HG03196 (cell line): ENCODE measurements around the gene SS18L1.

Experiments used
- ATAC-seq: cut with Tn5 transposase; IDR thresholded peaks from one replicate; pipeline ENCODE4 v1.9.1; 2021; ENCODE audit not compliant: unreplicated experiment

The SS18L1 gene

DNA sequence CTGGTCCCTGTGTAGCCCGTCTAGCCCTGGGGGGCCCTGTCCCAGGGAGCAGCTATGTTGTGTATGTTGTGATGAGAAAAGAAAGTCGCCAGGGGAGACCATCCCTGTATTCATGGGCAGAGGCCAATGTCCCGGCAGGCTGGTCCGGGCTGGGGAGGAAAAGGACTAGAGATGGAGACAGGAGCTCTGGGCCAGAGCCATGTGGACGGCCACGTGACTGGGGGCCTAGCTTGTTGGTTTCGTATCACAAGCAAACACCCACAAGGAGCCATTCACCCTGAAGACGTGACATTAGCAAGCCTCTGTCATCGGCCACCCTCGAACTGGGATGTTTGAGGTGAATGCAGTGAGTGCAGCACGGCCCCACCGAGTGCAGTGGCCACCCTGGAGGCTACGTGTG is 79.4 kb downstream of the SS18L1 start:
- no peak for ATAC-seq

DNA sequence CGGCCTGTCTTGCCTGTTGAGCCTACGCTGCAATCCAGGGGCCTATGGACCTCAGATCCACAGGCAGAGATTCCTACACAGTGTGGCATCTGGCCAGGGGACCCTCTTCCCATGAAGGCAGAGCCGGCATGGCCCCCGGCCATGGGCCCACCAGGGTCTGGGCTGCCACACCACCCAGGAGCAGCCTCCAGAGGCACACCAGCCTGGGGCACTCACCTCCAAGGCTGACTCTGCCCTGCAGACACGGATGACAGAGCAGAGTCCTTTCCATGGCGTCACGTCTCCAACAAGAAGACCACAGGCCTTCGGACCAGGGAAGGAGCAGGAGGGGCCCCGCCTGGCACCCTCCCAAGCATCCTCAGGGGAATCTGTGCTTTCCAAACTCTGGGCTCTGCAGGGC is 80.0 kb downstream of the SS18L1 start:
- ATAC-seq = no peak

DNA sequence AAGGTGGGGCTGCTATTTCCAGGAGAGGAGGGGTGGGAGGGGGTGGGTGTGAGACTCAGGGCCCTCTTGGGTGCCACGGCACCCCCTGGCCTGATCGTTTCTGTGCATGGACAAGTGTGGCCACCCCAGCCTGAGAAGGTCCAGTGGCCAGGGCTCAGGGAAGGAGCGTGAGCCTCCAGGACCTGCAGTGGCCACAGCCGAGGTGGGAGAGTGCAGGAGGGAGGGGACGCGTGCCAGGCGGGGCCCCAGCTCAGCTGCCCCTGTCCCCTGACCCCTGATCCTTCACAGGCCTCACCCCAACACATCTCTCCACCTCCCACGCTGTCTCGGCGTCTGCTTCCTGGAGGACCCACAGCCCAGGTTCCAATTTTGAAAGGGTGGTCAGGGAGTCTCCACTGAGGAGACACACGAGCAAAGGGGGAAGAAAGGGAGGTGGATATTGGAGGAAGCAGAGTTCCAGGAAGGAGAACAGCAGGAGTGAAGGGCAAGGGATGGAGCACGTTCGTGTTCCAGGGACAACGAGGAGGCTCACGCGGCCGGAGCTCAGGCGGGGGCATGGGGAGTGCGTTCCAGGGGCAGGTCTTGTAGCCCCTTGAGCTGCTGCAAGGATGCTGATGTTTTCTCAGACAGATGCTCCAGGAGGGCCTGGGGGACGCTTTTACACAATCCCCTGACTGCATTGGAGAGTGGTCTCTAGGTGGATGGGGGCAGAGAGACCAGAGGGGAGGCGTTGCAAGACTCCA is 80.7 kb downstream of the SS18L1 start:
- ATAC-seq = no peak

DNA sequence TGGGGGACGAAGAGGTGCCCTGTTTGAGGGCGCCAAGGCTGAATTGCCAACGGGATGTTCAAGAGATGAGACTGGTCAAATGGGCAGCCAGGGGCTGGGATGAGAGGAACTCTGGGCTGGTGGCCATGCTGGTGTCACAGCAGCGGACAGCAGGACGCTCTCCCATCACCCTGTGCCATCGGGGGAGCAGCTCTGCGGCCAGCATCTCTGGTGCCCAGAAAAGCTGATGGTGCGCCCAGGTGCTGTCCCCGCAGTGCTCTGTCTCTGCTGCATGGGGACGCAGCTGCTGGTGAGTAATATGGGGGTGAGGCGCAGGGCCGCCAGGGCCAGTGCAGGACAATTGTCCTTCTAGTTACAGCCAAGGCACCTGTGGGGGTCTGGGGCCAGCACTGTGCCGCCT is 81.5 kb downstream of the SS18L1 start:
- no peak for ATAC-seq

DNA sequence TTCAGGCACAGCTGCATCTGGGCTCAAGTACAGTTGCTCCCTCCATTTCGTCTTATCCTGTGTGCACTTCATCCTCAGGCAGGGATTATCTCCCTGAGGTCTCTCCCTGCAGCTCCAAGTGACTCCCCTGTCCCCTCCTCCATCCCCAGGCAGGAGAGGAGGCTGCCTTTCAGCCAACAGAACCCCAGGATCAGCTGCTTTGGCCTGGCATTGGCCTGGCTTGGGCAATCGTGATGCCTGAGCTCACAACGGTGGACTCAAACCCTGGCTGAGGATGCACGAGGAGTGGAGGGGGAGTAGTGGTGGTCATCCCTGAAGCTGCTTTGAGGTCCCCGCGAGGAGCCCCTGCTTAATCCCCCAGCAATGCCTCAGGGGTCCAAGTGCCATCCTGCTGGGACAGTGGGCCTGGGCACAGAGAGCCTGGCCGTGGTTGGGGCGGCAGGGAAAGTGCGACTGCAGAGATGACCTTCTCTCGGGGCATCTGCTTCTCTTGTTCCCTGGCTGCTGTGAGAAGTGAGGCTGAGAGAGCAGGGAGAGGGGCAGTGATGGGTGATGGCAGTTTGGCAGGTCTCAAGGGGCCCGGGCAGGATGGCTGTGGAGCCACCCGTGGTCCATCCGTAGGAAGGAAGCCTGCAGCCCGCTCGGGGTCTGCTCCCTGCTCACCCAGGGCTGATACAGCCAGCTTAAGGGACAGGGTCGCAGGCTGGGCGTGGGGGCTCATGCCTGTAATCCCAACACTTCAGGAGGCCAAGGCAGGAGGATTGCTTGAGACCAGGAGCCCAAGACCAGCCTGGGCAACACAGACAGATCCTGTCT is 82.5 kb downstream of the SS18L1 start:
- no peak for ATAC-seq

DNA sequence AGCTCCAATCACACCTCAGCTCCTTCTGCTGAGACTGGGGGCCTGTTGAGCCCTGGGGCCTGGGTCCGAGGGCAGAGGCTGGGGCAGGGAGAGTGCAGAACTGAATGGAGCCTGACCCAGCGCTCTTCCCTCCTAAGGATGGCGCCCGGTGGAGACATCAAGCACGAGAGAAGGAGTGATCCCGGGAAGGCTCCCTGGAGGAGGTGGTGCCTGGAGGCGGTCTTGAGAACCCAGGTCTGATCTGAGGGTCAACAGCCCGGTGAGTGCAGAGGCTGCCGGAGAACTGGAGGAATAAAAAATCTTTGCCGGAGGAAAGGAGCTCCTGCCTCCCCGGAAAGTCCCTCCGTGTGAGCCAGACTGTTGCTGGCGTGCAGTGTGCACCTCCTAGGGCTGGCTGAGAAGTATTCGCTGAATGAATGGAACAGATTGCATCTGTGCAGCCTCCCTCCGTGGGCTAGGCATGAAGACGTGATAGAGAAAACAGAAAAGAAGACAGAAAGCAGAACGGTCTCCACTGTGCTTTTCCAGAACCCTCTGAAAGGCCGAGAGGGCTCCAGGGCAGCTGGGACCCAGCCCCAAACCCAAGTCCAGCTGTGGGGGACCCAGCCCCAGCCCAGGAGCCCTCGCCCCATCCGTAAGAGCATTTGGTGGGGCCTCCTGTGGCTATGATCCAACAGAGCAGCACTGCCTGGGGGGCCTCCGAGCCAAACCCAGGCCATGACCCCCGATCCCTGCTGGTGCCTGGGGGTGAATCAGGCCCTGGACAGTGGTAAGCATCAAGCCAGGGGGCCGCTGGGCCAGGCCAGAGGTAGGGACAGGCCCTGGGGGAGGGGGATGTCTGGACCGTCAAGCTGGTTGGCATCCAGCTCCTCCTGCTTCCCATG is 83.4 kb downstream of the SS18L1 start:
- no peak for ATAC-seq

DNA sequence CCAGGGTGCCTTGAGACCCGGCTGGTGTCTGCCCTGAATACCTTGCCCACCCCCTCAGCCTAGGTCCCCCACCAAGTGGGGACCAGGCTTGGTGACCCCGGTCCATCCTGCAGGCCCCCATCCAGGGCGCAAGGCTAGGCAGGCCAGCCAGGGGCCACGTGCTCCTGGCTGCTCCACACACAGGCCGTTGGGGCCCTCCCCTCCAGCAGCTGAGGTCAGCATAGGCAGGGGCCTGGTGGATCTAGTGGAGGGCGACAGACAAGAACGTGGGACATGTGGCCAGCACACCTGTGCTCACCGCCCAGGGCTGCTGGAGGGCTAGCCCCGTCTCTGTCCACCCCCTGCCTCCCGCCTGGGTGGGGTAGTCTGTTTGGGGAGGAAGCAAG is 84.0 kb downstream of the SS18L1 start:
- ATAC-seq = no peak

DNA sequence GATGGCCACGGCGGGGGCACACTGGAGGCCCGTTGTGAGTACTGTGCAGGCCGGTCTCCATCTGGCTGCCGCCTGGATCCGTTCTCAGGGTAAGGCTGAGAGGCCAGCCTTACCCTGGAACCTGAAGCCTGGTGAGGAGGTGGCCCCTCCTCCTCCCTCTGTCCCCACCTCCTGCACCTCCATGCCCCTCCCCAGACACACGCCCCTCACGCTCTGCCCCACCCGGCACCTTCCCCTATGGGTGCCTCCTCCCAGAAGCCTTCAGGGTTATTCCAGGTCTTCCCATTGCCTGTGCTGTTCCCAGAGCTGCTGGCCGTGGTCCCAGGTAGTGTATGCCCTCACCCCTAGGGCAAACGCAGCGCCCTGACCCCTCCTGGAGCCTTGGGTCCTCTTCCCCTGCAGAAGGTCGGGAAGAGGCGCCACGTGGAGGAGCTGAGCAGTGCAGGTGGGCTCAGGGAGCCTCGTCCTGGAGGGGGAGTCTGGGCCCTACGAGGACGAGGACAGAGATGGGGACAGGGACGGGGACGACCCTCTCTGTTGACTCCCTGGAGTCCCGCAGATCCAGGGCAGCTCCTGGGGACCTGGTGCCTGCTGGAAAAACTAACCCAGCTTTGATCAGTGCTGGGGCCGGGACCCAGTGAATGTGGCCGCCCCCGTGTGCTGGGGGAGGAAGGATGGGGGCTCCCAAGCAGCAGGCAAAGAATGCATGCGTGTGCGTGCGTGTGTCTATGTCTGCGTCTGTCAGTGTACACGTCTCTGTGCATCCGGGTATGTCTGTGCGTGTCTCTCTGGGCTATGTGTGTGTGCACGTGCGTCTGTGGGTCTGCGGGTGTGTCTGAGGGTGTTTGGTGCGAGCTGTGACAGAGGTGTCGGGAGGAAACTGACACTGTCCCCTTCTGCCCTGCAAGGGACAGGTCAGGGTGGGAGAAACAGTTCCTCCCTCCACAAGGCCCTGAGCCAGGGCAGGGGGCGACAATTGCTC is 84.7 kb downstream of the SS18L1 start:
- ATAC-seq = no peak

DNA sequence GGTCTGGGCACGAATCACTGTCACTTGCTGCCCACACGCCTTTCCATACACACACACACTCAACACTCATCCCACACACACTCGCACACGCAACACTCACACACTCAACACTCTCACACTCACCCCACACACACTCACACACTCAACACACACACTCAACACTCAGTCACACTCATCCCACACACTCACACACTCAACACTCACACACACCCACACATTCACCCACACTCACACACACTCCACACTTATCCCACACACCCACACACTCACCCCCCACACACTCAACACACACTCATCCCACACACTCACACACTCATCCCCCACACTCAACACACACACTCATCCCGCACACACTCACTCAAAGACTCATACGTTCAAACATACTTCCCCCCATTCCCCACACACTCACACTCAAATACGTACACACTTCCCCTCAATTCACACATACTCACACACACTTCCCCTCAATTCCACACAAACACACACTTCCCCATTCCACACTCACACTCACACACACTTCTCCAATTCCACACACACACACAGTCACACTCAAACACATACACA is 85.5 kb downstream of the SS18L1 start:
- ATAC-seq = no peak

DNA sequence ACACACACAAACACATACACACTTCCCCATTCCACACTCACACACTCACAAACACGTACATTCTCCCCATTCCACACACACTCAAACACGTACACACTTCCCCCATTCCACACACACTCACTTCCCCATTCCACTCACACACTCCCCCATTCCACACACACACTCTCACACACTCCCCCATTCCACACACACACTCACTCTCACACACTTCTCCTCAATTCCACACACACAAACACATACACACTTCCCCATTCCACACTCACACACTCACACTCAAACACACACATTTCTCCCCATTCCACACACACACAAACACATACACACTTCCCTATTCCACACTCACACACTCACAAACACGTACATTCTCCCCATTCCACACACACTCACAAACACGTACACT is 86.1 kb downstream of the SS18L1 start:
- ATAC-seq = no peak

DNA sequence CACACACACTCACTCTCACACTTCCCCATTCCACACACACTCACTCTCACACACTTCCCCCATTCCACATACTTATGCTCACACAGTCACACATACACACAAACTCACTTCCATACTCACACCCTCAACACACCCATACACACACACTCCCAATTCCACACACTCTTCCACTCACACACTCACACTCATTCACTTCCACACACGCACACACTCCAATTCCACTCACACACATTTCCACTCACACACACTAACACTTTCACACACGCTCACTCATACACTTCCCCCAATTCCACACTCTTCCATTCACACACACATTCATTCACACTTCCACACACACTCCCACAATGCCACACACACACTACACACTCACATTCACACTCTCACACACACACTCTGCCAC is 86.7 kb downstream of the SS18L1 start:
- no peak for ATAC-seq

DNA sequence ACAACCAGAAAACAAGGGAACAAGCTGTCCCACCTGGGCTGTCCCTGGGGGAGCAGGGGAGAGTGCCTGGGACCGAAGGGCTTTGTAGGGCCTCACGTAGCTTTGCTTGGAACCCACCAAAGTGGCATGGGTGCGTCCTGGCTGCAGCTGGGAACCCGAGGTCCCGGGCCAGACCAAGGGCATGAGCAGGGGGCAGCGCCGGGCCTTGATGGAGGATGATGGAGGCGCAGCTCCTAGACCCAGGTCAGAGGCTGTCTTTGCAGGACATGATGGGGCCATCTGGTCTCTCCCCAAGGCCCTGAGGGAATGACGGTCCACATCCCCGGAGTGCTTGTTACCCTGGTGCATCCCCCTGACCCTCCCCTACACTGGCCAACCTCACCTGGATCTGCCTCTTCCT is 87.1 kb downstream of the SS18L1 start:
- no peak for ATAC-seq

DNA sequence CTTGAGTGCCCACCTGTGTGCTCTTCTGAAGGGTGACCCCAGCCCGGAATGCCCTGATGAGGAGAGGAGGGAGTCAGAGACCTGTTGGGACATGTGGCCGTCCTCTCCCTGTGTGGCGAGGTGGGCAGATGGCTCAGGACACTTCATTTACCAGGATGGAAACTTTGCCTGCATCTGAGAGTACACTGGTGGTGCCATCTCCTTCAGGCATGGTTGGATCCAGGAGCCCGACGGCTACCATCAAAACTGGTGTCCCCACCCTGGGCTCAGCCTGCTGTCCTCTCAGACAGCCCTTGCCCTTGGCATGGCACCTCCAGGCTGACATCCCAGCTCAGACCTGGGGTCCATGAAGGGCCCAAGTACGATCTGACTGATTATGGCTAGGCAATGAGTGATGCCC is 87.7 kb downstream of the SS18L1 start:
- ATAC-seq = no peak
